Caco-2 (cell line): Measurements from ENCODE around the gene SPHK2. TPM values are rescaled to one million over a fixed set of nuclear protein-coding genes. Genes with fewer than 3 reads are reported as not detected.

Source experiments
- BruUV-seq: library from RNA; stranded (reverse); fragments of 400-500 nt; replicated peaks from 2 replicates; lab custom pipeline; 2021; lab: Mats Ljungman, UMichigan
- CTCF ChIA-PET: fragments of 300-600 bp; sonication (Branson Sonifier 250); formaldehyde crosslinking; loops from one replicate; lab custom pipeline; 2022; ENCODE audit warnings: antibody characterized with exemption; lab: Charles Lee
- POLR2A ChIA-PET: fragments of 300-600 bp; sonication (Branson Sonifier 250); formaldehyde crosslinking; loops from one replicate; lab custom pipeline; 2022; ENCODE audit warnings: antibody characterized with exemption; lab: Charles Lee
- DNase-seq, 2 experiments: peaks; one replicate each; pipeline versions ENCODE4 v3.0.0 to v3.0.0-alpha.2; 2020 to 2022
- H3K27me3 ChIP-seq: replicated peaks from 2 replicates; pipeline ENCODE4 v1.6.0; 2011; ENCODE audit warnings: low read length; ENCODE audit not compliant: control insufficient read depth, insufficient read depth
- H3K36me3 ChIP-seq: 2 replicates; pipeline ENCODE4 v1.5.1; 2011; ENCODE audit warnings: low read length; ENCODE audit not compliant: control insufficient read depth, insufficient read depth
- H3K4me1 ChIP-seq: fragments of 250-450 bp; sonication (Bioruptor Pico); 2 replicates; pipeline ENCODE4 v1.5.1; 2020; ENCODE audit warnings: mild to moderate bottlenecking
- H3K4me3 ChIP-seq: 2 replicates; pipeline ENCODE4 v1.5.1; 2011; ENCODE audit warnings: low read depth, mild to moderate bottlenecking, control low read depth, low read length
- H3K9me3 ChIP-seq: fragments of 250-450 bp; sonication (Bioruptor Pico); 2 replicates; pipeline ENCODE4 v1.5.1; 2020; ENCODE audit warnings: mild to moderate bottlenecking, moderate library complexity
- H3K27ac Mint-ChIP-seq: one replicate; pipeline ENCODE4 v1.8.0; 2022; ENCODE audit warnings: mixed read lengths; ENCODE audit not compliant: unreplicated experiment
- H3K27me3 Mint-ChIP-seq: one replicate; pipeline ENCODE4 v1.8.0; 2022; ENCODE audit warnings: mixed read lengths; ENCODE audit not compliant: insufficient read depth, unreplicated experiment
- H3K36me3 Mint-ChIP-seq: one replicate; pipeline ENCODE4 v1.8.0; 2022; ENCODE audit warnings: mild to moderate bottlenecking, mixed read lengths; ENCODE audit not compliant: insufficient read depth, unreplicated experiment
- H3K4me1 Mint-ChIP-seq: one replicate; pipeline ENCODE4 v1.8.0; 2022; ENCODE audit warnings: low read depth, mixed read lengths; ENCODE audit not compliant: unreplicated experiment
- H3K4me3 Mint-ChIP-seq: one replicate; pipeline ENCODE4 v1.8.0; 2022; ENCODE audit warnings: mild to moderate bottlenecking, moderate library complexity, mixed read lengths; ENCODE audit not compliant: unreplicated experiment
- H3K9me3 Mint-ChIP-seq: one replicate; pipeline ENCODE4 v1.8.0; 2022; ENCODE audit warnings: mixed read lengths; ENCODE audit not compliant: unreplicated experiment
- CTCF ChIP-seq, 2 experiments: fragments of 200-600 bp in 1 of 2; IDR thresholded peaks; 1 replicate in 1 of 2; 2 replicates in 1 of 2; pipeline versions ENCODE4 v1.5.1 to v1.8.0; 2011 to 2022; ENCODE audit warnings: antibody characterized with exemption in 1 of 2, control low read depth in 1 of 2, inconsistent platforms in 1 of 2, low read depth in 1 of 2, low read length in 1 of 2, mild to moderate bottlenecking in 1 of 2, moderate library complexity in 1 of 2; ENCODE audit not compliant: insufficient read depth in 1 of 2, severe bottlenecking in 1 of 2, unreplicated experiment in 1 of 2
- intact Hi-C: fragments of 100-400 bp; cut with micrococcal nuclease; formaldehyde crosslinking; loops from one replicate; pipeline ENCODE4 v1.10.0; 2022; ENCODE audit not compliant: unreplicated experiment
- total RNA-seq: library from RNA; stranded (reverse); gene quantifications from 2 replicates; pipeline ENCODE4 v1.2.3, GENCODE V29; 2022

Gene SPHK2
- total RNA-seq, 1 experiment from 2014 or later = 140 TPM

- Mint-ChIP-seq H3K36me3 (no peaks in the 10 kb centered on the region), H3K4me3 (no peak overlapping the region), H3K27me3 (no peaks in the 10 kb centered on the region), H3K4me1 (peaks cover 8% of the 10 kb centered on the region), H3K27ac (no peak overlapping the region), H3K9me3 (no peaks in the 10 kb centered on the region)
- ChIA-PET POLR2A (no interaction called here), CTCF (interaction anchor here (0.6 to 1.0 kb wide), 3 partner anchors 8 to 323 kb away, joined by 3 to 5 read pairs (median 4); no protein-coding TSS in a partner anchor)
- H3K9me3 ChIP-seq = no peaks in the 10 kb centered on the region
- no peaks in the 10 kb centered on the region for H3K36me3 ChIP-seq
- intact Hi-C loops = no loop called here
- no TSS peak for BruUV-seq
- no peak for TF ChIP-seq CTCF (IDR thresholded peaks at IDR 0.05; ENCODE audit: insufficient read depth in 1 of 2, low read depth in 1 of 2, low read length in 1 of 2, severe bottlenecking in 1 of 2, unreplicated experiment in 1 of 2)
- no peak overlapping the region for H3K4me3 ChIP-seq
- H3K27me3 ChIP-seq = no peaks in the 10 kb centered on the region
- H3K4me1 ChIP-seq = no peaks in the 10 kb centered on the region
- DNase-seq = no peak
Observed at GRCh38 chr19:48650974-48651682, 31.8 kb downstream of the SPHK2 start.

- intact Hi-C loops = no loop called here
- H3K4me1 ChIP-seq = no peaks in the 10 kb centered on the region
- no peak for DNase-seq
- no peak overlapping the region for H3K27ac Mint-ChIP-seq
- H3K4me1 Mint-ChIP-seq = peaks cover 6% of the 10 kb centered on the region
- BruUV-seq = no TSS peak
- TF ChIP-seq CTCF (IDR thresholded peaks at IDR 0.05; ENCODE audit: insufficient read depth in 1 of 2, low read depth in 1 of 2, low read length in 1 of 2, severe bottlenecking in 1 of 2, unreplicated experiment in 1 of 2) = no peak
- no peak overlapping the region for H3K4me3 Mint-ChIP-seq
- H3K36me3 Mint-ChIP-seq = no peaks in the 10 kb centered on the region
- no peaks in the 10 kb centered on the region for H3K27me3 ChIP-seq
- no peaks in the 10 kb centered on the region for H3K9me3 ChIP-seq
- ChIA-PET CTCF (interaction anchor here (0.6 to 1.0 kb wide), 3 partner anchors 8 to 324 kb away, joined by 3 to 5 read pairs (median 4); no protein-coding TSS in a partner anchor), POLR2A (interaction anchor here (0.5 kb wide), 1 partner anchor 185 kb away, joined by 8 read pairs; the partner anchor contains the start of gene HSD17B14)
- H3K27me3 Mint-ChIP-seq = no peaks in the 10 kb centered on the region
- no peaks in the 10 kb centered on the region for H3K36me3 ChIP-seq
- H3K4me3 ChIP-seq = no peak overlapping the region
- no peaks in the 10 kb centered on the region for H3K9me3 Mint-ChIP-seq
Observed at GRCh38 chr19:48651683-48652048, 32.4 kb downstream of the SPHK2 start.

GRCh38 chr19:48654299-48655059 lies 35.2 kb downstream of the SPHK2 start:
- no peak for TF ChIP-seq CTCF (IDR thresholded peaks at IDR 0.05; ENCODE audit: insufficient read depth in 1 of 2, low read depth in 1 of 2, low read length in 1 of 2, severe bottlenecking in 1 of 2, unreplicated experiment in 1 of 2)
- H3K27me3 ChIP-seq = no peaks in the 10 kb centered on the region
- H3K27me3 Mint-ChIP-seq = no peaks in the 10 kb centered on the region
- no peak for DNase-seq
- H3K36me3 ChIP-seq = no peaks in the 10 kb centered on the region
- CTCF ChIA-PET = interaction anchor here (0.6 kb wide), 1 partner anchor 841 kb away, joined by 3 read pairs; no protein-coding TSS in a partner anchor
- no peaks in the 10 kb centered on the region for H3K9me3 ChIP-seq
- H3K4me1 Mint-ChIP-seq = no peaks in the 10 kb centered on the region
- H3K4me1 ChIP-seq = no peaks in the 10 kb centered on the region
- H3K36me3 Mint-ChIP-seq = no peaks in the 10 kb centered on the region
- H3K4me3 ChIP-seq = no peak overlapping the region
- H3K9me3 Mint-ChIP-seq = no peaks in the 10 kb centered on the region
- no peak overlapping the region for H3K27ac Mint-ChIP-seq
- POLR2A ChIA-PET = no interaction called here
- BruUV-seq = no TSS peak
- intact Hi-C loops = no loop called here
- H3K4me3 Mint-ChIP-seq = no peak overlapping the region
